CD14-positive monocyte (primary cell): ENCODE data around the gene DYNC1H1. TPM values are rescaled to one million over a fixed set of nuclear protein-coding genes. Genes with fewer than 3 reads are reported as not detected.

Source experiments
- DNase-seq, 3 donors: peaks; one replicate each; pipeline ENCODE4 v3.0.0-alpha.2; 2011 to 2022
- H2AFZ ChIP-seq: 2 replicates; pipeline ENCODE4 v1.6.0; 2012; ENCODE audit warnings: mild to moderate bottlenecking, low read depth, low read length, inconsistent platforms; ENCODE audit not compliant: insufficient read depth, poor library complexity, severe bottlenecking
- H3K27ac ChIP-seq, 2 donors: 1 replicate in 1 of 2; 2 replicates in 1 of 2; pipeline ENCODE4 v1.5.1; 2012 to 2013; ENCODE audit warnings: low read length in 2 of 2, control low read depth in 1 of 2, inconsistent platforms in 1 of 2, low read depth in 1 of 2, mild to moderate bottlenecking in 1 of 2
- H3K27me3 ChIP-seq, 2 donors: one replicate each; pipeline versions ENCODE4 v1.6.0 to v1.6.1; 2011 to 2013; ENCODE audit warnings: low read length in 2 of 2; ENCODE audit not compliant: control insufficient read depth in 2 of 2, insufficient read depth in 2 of 2
- H3K36me3 ChIP-seq, 2 donors: replicated peaks in 1 of 2; 1 replicate in 1 of 2; 2 replicates in 1 of 2; pipeline versions ENCODE4 v1.5.1 to v1.6.1; 2012 to 2013; ENCODE audit warnings: low read length in 2 of 2, control low read depth in 1 of 2, inconsistent platforms in 1 of 2, mild to moderate bottlenecking in 1 of 2; ENCODE audit not compliant: insufficient read depth in 2 of 2, control insufficient read depth in 1 of 2
- H3K4me1 ChIP-seq, 2 donors: 1 replicate in 1 of 2; 2 replicates in 1 of 2; pipeline versions ENCODE4 v1.5.1 to v1.6.1; 2012 to 2013; ENCODE audit warnings: low read length in 2 of 2, control low read depth in 1 of 2, inconsistent platforms in 1 of 2, mild to moderate bottlenecking in 1 of 2, moderate library complexity in 1 of 2; ENCODE audit not compliant: insufficient read depth in 2 of 2, control insufficient read depth in 1 of 2
- H3K4me2 ChIP-seq: replicated peaks from 2 replicates; pipeline ENCODE3; 2012; ENCODE audit warnings: low read length, moderate library complexity, mild to moderate bottlenecking; ENCODE audit not compliant: poor library complexity, severe bottlenecking; ENCODE audit errors: extremely low read depth
- H3K4me3 ChIP-seq, 3 experiments: fragments of 200-600 bp in 1 of 3; sonication (generic) in 1 of 3; replicated peaks in 1 of 3; 1 replicate in 2 of 3; 2 replicates in 1 of 3; pipeline ENCODE4 v1.5.1; 2011 to 2013; ENCODE audit warnings: low read length in 3 of 3, mild to moderate bottlenecking in 3 of 3, control low read depth in 2 of 3, low read depth in 2 of 3, inconsistent platforms in 1 of 3, moderate library complexity in 1 of 3
- H3K79me2 ChIP-seq: 2 replicates; pipeline ENCODE4 v1.6.0; 2012; ENCODE audit warnings: mild to moderate bottlenecking, control low read depth, inconsistent platforms, low read length, moderate library complexity; ENCODE audit not compliant: insufficient read depth
- H3K9ac ChIP-seq: 2 replicates; pipeline ENCODE4 v1.6.0; 2017; ENCODE audit warnings: low read length, mild to moderate bottlenecking; ENCODE audit not compliant: insufficient read depth, poor library complexity, severe bottlenecking
- H3K9me3 ChIP-seq, 2 donors: replicated peaks in 1 of 2; 1 replicate in 1 of 2; 2 replicates in 1 of 2; pipeline versions ENCODE4 v1.5.1 to v1.6.1; 2012 to 2013; ENCODE audit warnings: low read length in 2 of 2, control low read depth in 1 of 2; ENCODE audit not compliant: control insufficient read depth in 1 of 2, insufficient read depth in 1 of 2
- H4K20me1 ChIP-seq: 2 replicates; pipeline ENCODE4 v1.6.0; 2012; ENCODE audit warnings: mild to moderate bottlenecking, low read length, control low read depth, moderate library complexity; ENCODE audit not compliant: insufficient read depth
- H3K27ac Mint-ChIP-seq, 7 donors: one replicate each; pipeline ENCODE4 v1.8.0; 2020; ENCODE audit warnings: mild to moderate bottlenecking in 7 of 7, mixed read lengths in 7 of 7, moderate library complexity in 6 of 7, inconsistent platforms in 2 of 7
- H3K27me3 Mint-ChIP-seq, 3 donors: one replicate each; pipeline ENCODE4 v1.8.0; 2021 to 2022; ENCODE audit warnings: low read depth in 3 of 3, mild to moderate bottlenecking in 3 of 3, mixed read lengths in 3 of 3, moderate library complexity in 3 of 3, inconsistent platforms in 1 of 3
- H3K36me3 Mint-ChIP-seq, 2 donors: one replicate each; pipeline ENCODE4 v1.8.0; 2020; ENCODE audit warnings: mixed read lengths in 2 of 2, inconsistent platforms in 1 of 2, mild to moderate bottlenecking in 1 of 2
- H3K4me1 Mint-ChIP-seq: one replicate; pipeline ENCODE4 v1.8.0; 2020; ENCODE audit warnings: mild to moderate bottlenecking, mixed read lengths
- H3K4me3 Mint-ChIP-seq, 2 donors: one replicate each; pipeline ENCODE4 v1.8.0; 2020; ENCODE audit warnings: mild to moderate bottlenecking in 2 of 2, mixed read lengths in 2 of 2, moderate library complexity in 1 of 2
- H3K9me3 Mint-ChIP-seq, 7 donors: one replicate each; pipeline ENCODE4 v1.8.0; 2020 to 2022; ENCODE audit warnings: mixed read lengths in 7 of 7, mild to moderate bottlenecking in 6 of 7, moderate library complexity in 6 of 7, inconsistent platforms in 2 of 7
- WGBS: methylation state at CpG from one replicate; pipeline ENCODE4 v1.1.5; 2013; ENCODE audit warnings: missing lambda C conversion rate; ENCODE audit not compliant: insufficient coverage; 5-methylcytosine and 5-hydroxymethylcytosine counted together
- intact Hi-C, 2 donors: fragments of 100-400 bp; cut with micrococcal nuclease; formaldehyde crosslinking; loops; one replicate each; pipeline versions ENCODE4 v1.15.0 to v1.15.1; 2023
- polyA plus RNA-seq, 3 donors: library from polyadenylated mRNA; depleted of rRNA in 1 of 3; unstranded in 2 of 3; stranded (reverse) in 1 of 3; fragments of 300-500 nt in 2 of 3; fragments of >200 nt in 1 of 3; fragmentation: Illumina TruSeq in 2 of 3; gene quantifications; 1 replicate in 2 of 3; 2 replicates in 1 of 3; pipeline ENCODE4 v1.2.3, GENCODE V29; 2012 to 2021
- TF ChIP-seq, protein P1 (sequence below): fragments of 200-600 bp; IDR thresholded peaks from one replicate; pipeline ENCODE4 v1.8.0; 2022; ENCODE audit warnings: antibody characterized with exemption, mild to moderate bottlenecking

The DYNC1H1 gene
- polyA plus RNA-seq, 3 donors, result 14.7 to 87.3 (median 23.6) TPM

DNA sequence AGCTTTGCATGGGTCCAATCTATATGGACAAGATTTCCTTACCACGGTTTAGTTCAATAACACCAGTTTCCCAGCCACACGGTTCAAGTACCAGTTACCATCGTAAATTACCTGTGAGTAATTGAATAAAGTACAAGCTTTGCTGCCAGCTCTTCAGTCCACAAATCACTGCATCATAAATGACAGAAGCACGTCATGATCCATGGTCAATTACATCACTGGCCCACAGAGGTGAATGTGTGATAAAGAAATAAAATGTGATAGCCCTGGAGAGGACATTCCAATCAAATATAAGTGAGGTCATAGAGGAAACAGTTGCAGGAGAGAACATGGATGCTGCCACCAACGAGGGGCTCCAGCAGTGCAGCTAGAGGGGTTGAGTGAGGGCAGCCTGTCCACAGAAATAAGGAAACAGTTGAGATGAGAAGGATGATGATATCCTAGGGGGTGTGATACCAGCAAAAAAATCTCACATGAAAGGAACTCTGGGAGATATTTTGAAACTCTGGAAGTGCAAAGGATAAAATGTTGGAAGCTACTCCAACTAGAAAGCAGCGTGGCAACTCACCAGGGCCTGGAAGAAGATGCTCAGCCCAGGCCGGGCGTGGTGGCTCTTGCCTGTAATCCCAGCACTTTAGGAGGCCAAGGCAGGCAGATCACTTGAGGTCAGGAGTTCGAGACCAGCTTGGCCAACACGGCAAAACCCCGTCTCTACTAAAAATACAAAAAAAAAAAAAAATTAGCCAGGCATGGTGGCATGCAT lies 5.8 kb upstream of the DYNC1H1 start:
- Mint-ChIP-seq H3K36me3 (no peaks in the 10 kb centered on the region), H3K4me1 (peaks cover 7% of the 10 kb centered on the region), H3K27ac (no peak overlapping the region), H3K27me3 (peaks cover 2 to 5% (median 3%) of the 10 kb centered on the region in 3 donors), H3K9me3 (peaks cover 0 to 2% (median 0%) of the 10 kb centered on the region in 7 donors), H3K4me3 (no peak overlapping the region)
- Histone ChIP-seq H3K9me3 (no peaks in the 10 kb centered on the region), H3K4me2 (no peak overlapping the region), H3K4me1 (peaks cover 0 to 3% of the 10 kb centered on the region in 2 donors), H3K27me3 (no peaks in the 10 kb centered on the region), H3K36me3 (no peaks in the 10 kb centered on the region), H3K27ac (no peak overlapping the region), H3K79me2 (no peaks in the 10 kb centered on the region), H3K9ac (no peak overlapping the region), H4K20me1 (peaks cover 2% of the 10 kb centered on the region), H2AFZ (no peak overlapping the region), H3K4me3 (no peak overlapping the region)
- TF ChIP-seq, protein P1, sequence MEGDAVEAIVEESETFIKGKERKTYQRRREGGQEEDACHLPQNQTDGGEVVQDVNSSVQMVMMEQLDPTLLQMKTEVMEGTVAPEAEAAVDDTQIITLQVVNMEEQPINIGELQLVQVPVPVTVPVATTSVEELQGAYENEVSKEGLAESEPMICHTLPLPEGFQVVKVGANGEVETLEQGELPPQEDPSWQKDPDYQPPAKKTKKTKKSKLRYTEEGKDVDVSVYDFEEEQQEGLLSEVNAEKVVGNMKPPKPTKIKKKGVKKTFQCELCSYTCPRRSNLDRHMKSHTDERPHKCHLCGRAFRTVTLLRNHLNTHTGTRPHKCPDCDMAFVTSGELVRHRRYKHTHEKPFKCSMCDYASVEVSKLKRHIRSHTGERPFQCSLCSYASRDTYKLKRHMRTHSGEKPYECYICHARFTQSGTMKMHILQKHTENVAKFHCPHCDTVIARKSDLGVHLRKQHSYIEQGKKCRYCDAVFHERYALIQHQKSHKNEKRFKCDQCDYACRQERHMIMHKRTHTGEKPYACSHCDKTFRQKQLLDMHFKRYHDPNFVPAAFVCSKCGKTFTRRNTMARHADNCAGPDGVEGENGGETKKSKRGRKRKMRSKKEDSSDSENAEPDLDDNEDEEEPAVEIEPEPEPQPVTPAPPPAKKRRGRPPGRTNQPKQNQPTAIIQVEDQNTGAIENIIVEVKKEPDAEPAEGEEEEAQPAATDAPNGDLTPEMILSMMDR, result no peak
- intact Hi-C loops, result loop anchor here in 1 of 2 donors (5.0 kb wide), 1 partner anchor 34 kb away; no protein-coding TSS in a partner anchor
- WGBS, result 81% methylated on average over 4 of the region's 11 CpGs
- DNase-seq, result no peak

DNA sequence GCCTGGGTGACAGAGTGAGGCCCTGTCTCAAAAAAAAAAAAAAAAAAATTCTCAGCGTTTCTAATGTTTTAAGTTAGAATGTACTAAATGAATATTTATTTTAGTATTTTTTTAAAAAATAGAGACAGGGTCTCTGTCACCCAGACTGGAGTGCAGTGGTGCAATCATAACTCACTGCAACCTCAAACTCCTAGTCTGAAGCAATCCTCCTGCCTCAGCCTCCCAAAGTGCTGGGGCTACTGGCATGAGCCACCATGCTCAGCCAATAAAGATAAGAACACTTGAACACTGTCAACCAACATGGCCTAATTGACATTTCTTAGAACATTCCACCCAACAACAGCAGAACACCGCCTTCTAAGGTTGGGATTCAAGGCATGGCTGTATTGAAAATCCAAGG lies 5.1 kb upstream of the DYNC1H1 start:
- Histone ChIP-seq H3K36me3 (no peaks in the 10 kb centered on the region), H3K27me3 (no peaks in the 10 kb centered on the region), H3K9ac (no peak overlapping the region), H3K4me1 (peaks cover 6 to 7% of the 10 kb centered on the region in 2 donors), H3K27ac (no peak overlapping the region), H4K20me1 (peaks cover 4% of the 10 kb centered on the region), H2AFZ (no peak overlapping the region), H3K9me3 (no peaks in the 10 kb centered on the region), H3K4me3 (no peak overlapping the region), H3K4me2 (no peak overlapping the region), H3K79me2 (no peaks in the 10 kb centered on the region)
- intact Hi-C loops, result loop anchor here in 1 of 2 donors (5.0 kb wide), 1 partner anchor 33 kb away; no protein-coding TSS in a partner anchor
- DNase-seq, result peak in 2 of 3 donors; percentile 21 to 50
- Mint-ChIP-seq H3K27ac (no peak overlapping the region), H3K36me3 (no peaks in the 10 kb centered on the region), H3K4me3 (no peak overlapping the region), H3K4me1 (peaks cover 11% of the 10 kb centered on the region), H3K9me3 (peaks cover 0 to 2% (median 0%) of the 10 kb centered on the region in 7 donors), H3K27me3 (peaks cover 2 to 5% (median 3%) of the 10 kb centered on the region in 3 donors)
- TF ChIP-seq, protein P1, result no peak
- no CpG with 5 or more reads among the region's 2 CpGs for WGBS
